SK-N-SH (cell line): ENCODE measurements around the gene CSNK2A3. TPM values are rescaled to one million over a fixed set of nuclear protein-coding genes. Genes with fewer than 3 reads are reported as not detected.

Experiments used
- CTCF ChIA-PET: fragments of 300-600, 350-600 bp; formaldehyde crosslinking; extraction: SDS; loops from one replicate; lab custom pipeline; 2021; lab: Yijun Ruan, JAX
- POLR2A ChIA-PET: fragments of 350-600 bp; sonication (Branson Sonifier 250); formaldehyde crosslinking; extraction: SDS; loops from one replicate; lab custom pipeline; 2020; ENCODE audit warnings: antibody characterized with exemption, inconsistent platforms; lab: Yijun Ruan, JAX
- DNase-seq: peaks from one replicate; pipeline ENCODE4 v3.0.0; 2012
- H2AFZ ChIP-seq: fragments of 200-600 bp; sonication (generic); 2 replicates; pipeline ENCODE4 v1.8.1; 2016; ENCODE audit warnings: antibody characterized with exemption, mild to moderate bottlenecking, low read depth
- H3F3A ChIP-seq: fragments of 200-600 bp; sonication (generic); replicated peaks from 2 replicates; pipeline ENCODE3; 2016; ENCODE audit warnings: antibody characterized with exemption, mild to moderate bottlenecking; ENCODE audit not compliant: insufficient read depth
- H3K27ac ChIP-seq, 2 experiments: fragments of 200-500 bp in 1 of 2; fragments of 200-600 bp in 1 of 2; sonication (Bioruptor generic) in 1 of 2; sonication (generic), shearing (Covaris generic) in 1 of 2; 2 replicates each; pipeline versions ENCODE4 v1.5.1 to v1.6.1; 2014 to 2016; ENCODE audit warnings: low read depth in 2 of 2, inconsistent platforms in 1 of 2, low read length in 1 of 2, mild to moderate bottlenecking in 1 of 2, mixed read lengths in 1 of 2
- H3K27me3 ChIP-seq: fragments of 200-600 bp; sonication (generic), shearing (Covaris generic); 2 replicates; pipeline ENCODE4 v1.6.1; 2016; ENCODE audit warnings: mixed run types; ENCODE audit not compliant: insufficient read depth
- H3K36me3 ChIP-seq, 2 experiments: fragments of 200-500 bp in 1 of 2; fragments of 200-600 bp in 1 of 2; sonication (Bioruptor generic) in 1 of 2; sonication (generic) in 1 of 2; replicated peaks in 1 of 2; 2 replicates each; pipeline versions ENCODE3 to v1.5.1; 2014 to 2016; ENCODE audit warnings: low read length in 1 of 2, mild to moderate bottlenecking in 1 of 2; ENCODE audit not compliant: insufficient read depth in 2 of 2, control insufficient read depth in 1 of 2
- H3K4me1 ChIP-seq, 2 experiments: fragments of 200-500 bp in 1 of 2; fragments of 200-600 bp in 1 of 2; sonication (Bioruptor generic) in 1 of 2; sonication (generic), shearing (Covaris generic) in 1 of 2; 2 replicates each; pipeline versions ENCODE4 v1.5.1 to v1.6.1; 2014 to 2016; ENCODE audit warnings: low read depth in 1 of 2, low read length in 1 of 2, mixed run types in 1 of 2; ENCODE audit not compliant: insufficient read depth in 2 of 2, control insufficient read depth in 1 of 2
- H3K4me2 ChIP-seq: fragments of 200-600 bp; sonication (generic), shearing (Covaris generic); 2 replicates; pipeline ENCODE4 v1.6.1; 2017; ENCODE audit warnings: mixed run types
- H3K4me3 ChIP-seq, 2 experiments: fragments of 200-500 bp in 1 of 2; fragments of 200-600 bp in 1 of 2; sonication (Bioruptor generic) in 1 of 2; sonication (generic), shearing (Covaris generic) in 1 of 2; 2 replicates each; pipeline versions ENCODE4 v1.5.1 to v1.8.1; 2014 to 2016; ENCODE audit warnings: low read depth in 2 of 2, inconsistent platforms in 1 of 2, low read length in 1 of 2, mild to moderate bottlenecking in 1 of 2, mixed read lengths in 1 of 2, moderate library complexity in 1 of 2
- H3K79me2 ChIP-seq: fragments of 200-600 bp; sonication (generic); 2 replicates; pipeline ENCODE4 v1.8.1; 2017; ENCODE audit warnings: mild to moderate bottlenecking; ENCODE audit not compliant: insufficient read depth
- H3K9ac ChIP-seq: fragments of 200-600 bp; sonication (generic); 2 replicates; pipeline ENCODE4 v1.6.1; 2017; ENCODE audit warnings: mixed run types
- H3K9me2 ChIP-seq: fragments of 200-600 bp; sonication (generic); 2 replicates; pipeline ENCODE4 v1.6.1; 2017; ENCODE audit warnings: mixed run types
- H3K9me3 ChIP-seq: fragments of 200-600 bp; sonication (generic); 2 replicates; pipeline ENCODE4 v1.6.1; 2017; ENCODE audit warnings: mixed run types, mild to moderate bottlenecking, moderate library complexity
- H4K20me1 ChIP-seq: fragments of 200-600 bp; sonication (generic); 2 replicates; pipeline ENCODE4 v1.6.1; 2017; ENCODE audit warnings: mild to moderate bottlenecking, mixed run types; ENCODE audit not compliant: insufficient read depth
- EZH2phosphoT487 ChIP-seq: fragments of 200-600 bp; sonication (generic); IDR thresholded peaks from 2 replicates; pipeline ENCODE4 v1.6.1; 2017; ENCODE audit warnings: low read depth, mixed run types, mild to moderate bottlenecking, antibody characterized with exemption, moderate library complexity, borderline replicate concordance
- FOSL2 ChIP-seq: IDR thresholded peaks from 2 replicates; pipeline ENCODE4 v1.4.0; 2012; ENCODE audit warnings: low read depth, mild to moderate bottlenecking, moderate library complexity, borderline replicate concordance
- FOXJ3 ChIP-seq: sonication (generic); formaldehyde crosslinking; IDR thresholded peaks from 2 replicates; pipeline ENCODE4 v1.5.1; 2020; ENCODE audit warnings: mild to moderate bottlenecking, missing genetic modification reagents
- FOXM1 ChIP-seq: IDR thresholded peaks from 2 replicates; pipeline ENCODE4 v1.4.0; 2012; ENCODE audit warnings: low read depth, mild to moderate bottlenecking
- GATA2 ChIP-seq: sonication (generic); formaldehyde crosslinking; IDR thresholded peaks from 2 replicates; pipeline ENCODE4 v1.5.0; 2020; ENCODE audit warnings: mild to moderate bottlenecking, missing genetic modification reagents
- MEF2A ChIP-seq: IDR thresholded peaks from 2 replicates; pipeline ENCODE4 v1.4.0; 2012; ENCODE audit warnings: low read depth, borderline replicate concordance
- MXI1 ChIP-seq: IDR thresholded peaks from 2 replicates; pipeline ENCODE4 v1.6.1; 2012; ENCODE audit warnings: mild to moderate bottlenecking, low read depth, low read length, improper control_type of control experiment
- POLR2AphosphoS5 ChIP-seq: IDR thresholded peaks from 2 replicates; pipeline ENCODE4 v1.6.1; 2012; ENCODE audit warnings: low read depth, low read length
- RAD21 ChIP-seq: IDR thresholded peaks from 2 replicates; pipeline ENCODE4 v1.6.1; 2012; ENCODE audit warnings: mild to moderate bottlenecking, low read length
- RXRA ChIP-seq: IDR thresholded peaks from 2 replicates; pipeline ENCODE4 v1.4.0; 2012; ENCODE audit warnings: low read depth, mild to moderate bottlenecking, borderline replicate concordance
- SMC3 ChIP-seq: IDR thresholded peaks from 2 replicates; pipeline ENCODE4 v1.6.1; 2012; ENCODE audit warnings: low read depth, low read length, improper control_type of control experiment
- TCF12 ChIP-seq: IDR thresholded peaks from 2 replicates; pipeline ENCODE4 v1.4.0; 2012
- TEAD4 ChIP-seq: IDR thresholded peaks from 2 replicates; pipeline ENCODE4 v1.4.0; 2012; ENCODE audit warnings: mild to moderate bottlenecking, borderline replicate concordance; ENCODE audit not compliant: insufficient read depth
- USF2 ChIP-seq: fragments of 150-350 bp; IDR thresholded peaks from 2 replicates; pipeline ENCODE4 v1.6.1; 2017; ENCODE audit warnings: antibody characterized with exemption, low read length, low read depth, borderline replicate concordance
- WGBS: methylation state at CpG from one replicate; pipeline ENCODE4 v1.1.6; 2017; ENCODE audit warnings: low lambda C conversion rate; 5-methylcytosine and 5-hydroxymethylcytosine counted together
- polyA plus RNA-seq, 3 experiments: library from polyadenylated mRNA; depleted of rRNA; stranded (reverse); fragments of >200 nt; gene quantifications; 2 replicates each; pipeline ENCODE4 v1.2.3, GENCODE V29; 2012
- TF ChIP-seq, protein P1 (sequence below): fragments of 200-600 bp; sonication (generic); IDR thresholded peaks from 2 replicates; pipeline ENCODE4 v1.6.1; 2017; ENCODE audit warnings: antibody characterized with exemption, mild to moderate bottlenecking, moderate library complexity
- TF ChIP-seq, protein P2 (sequence below): IDR thresholded peaks from 2 replicates; pipeline ENCODE4 v1.4.0; 2012; ENCODE audit warnings: low read depth, borderline replicate concordance
- TF ChIP-seq, protein P3 (sequence below): IDR thresholded peaks from 2 replicates; pipeline ENCODE4 v1.4.0; 2012; ENCODE audit warnings: low read depth
- TF ChIP-seq, protein P4 (sequence below): IDR thresholded peaks from 2 replicates; pipeline ENCODE4; 2012

CSNK2A3 gene
- polyA plus RNA-seq, 1 of the 3 experiments (the other 2 are of a cell fraction): 0.31 TPM

- Histone ChIP-seq H3K4me3 (no peak overlapping the region), H4K20me1 (no peaks in the 10 kb centered on the region), H3K4me1 (peaks cover 0 to 3% of the 10 kb centered on the region in 2 experiments; a peak in 1 of 4 replicates), H3K4me2 (no peak overlapping the region), H3K36me3 (no peaks in the 10 kb centered on the region), H3K9me2 (no peaks in the 10 kb centered on the region), H2AFZ (no peak overlapping the region), H3K79me2 (no peaks in the 10 kb centered on the region), H3K27ac (no peak overlapping the region), H3F3A (no peaks in the 10 kb centered on the region), H3K9ac (no peak overlapping the region), H3K9me3 (no peaks in the 10 kb centered on the region), H3K27me3 (no peaks in the 10 kb centered on the region)
- no peak for DNase-seq
- ChIA-PET POLR2A (no interaction called here), CTCF (interaction anchor here (0.9 to 1.2 kb wide), 2 partner anchors 8 to 395 kb away, joined by 3 read pairs; no protein-coding TSS in a partner anchor)
- 57% methylated on average over 11 of the region's 11 CpGs for WGBS
- TF ChIP-seq FOSL2 (no peak), EZH2phosphoT487 (no peak), RXRA (no peak), GATA2 (CRISPR knock-in tag) (no peak), FOXM1 (no peak), TCF12 (no peak), TEAD4 (no peak), FOXJ3 (CRISPR knock-in tag) (no peak), SMC3 (no peak), MEF2A (no peak), POLR2AphosphoS5 (no peak), MXI1 (no peak), USF2 (no peak), RAD21 (no peak)
- TF ChIP-seq, protein P1, sequence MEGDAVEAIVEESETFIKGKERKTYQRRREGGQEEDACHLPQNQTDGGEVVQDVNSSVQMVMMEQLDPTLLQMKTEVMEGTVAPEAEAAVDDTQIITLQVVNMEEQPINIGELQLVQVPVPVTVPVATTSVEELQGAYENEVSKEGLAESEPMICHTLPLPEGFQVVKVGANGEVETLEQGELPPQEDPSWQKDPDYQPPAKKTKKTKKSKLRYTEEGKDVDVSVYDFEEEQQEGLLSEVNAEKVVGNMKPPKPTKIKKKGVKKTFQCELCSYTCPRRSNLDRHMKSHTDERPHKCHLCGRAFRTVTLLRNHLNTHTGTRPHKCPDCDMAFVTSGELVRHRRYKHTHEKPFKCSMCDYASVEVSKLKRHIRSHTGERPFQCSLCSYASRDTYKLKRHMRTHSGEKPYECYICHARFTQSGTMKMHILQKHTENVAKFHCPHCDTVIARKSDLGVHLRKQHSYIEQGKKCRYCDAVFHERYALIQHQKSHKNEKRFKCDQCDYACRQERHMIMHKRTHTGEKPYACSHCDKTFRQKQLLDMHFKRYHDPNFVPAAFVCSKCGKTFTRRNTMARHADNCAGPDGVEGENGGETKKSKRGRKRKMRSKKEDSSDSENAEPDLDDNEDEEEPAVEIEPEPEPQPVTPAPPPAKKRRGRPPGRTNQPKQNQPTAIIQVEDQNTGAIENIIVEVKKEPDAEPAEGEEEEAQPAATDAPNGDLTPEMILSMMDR: no peak
- TF ChIP-seq, protein P2, sequence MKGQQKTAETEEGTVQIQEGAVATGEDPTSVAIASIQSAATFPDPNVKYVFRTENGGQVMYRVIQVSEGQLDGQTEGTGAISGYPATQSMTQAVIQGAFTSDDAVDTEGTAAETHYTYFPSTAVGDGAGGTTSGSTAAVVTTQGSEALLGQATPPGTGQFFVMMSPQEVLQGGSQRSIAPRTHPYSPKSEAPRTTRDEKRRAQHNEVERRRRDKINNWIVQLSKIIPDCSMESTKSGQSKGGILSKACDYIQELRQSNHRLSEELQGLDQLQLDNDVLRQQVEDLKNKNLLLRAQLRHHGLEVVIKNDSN: no peak
- TF ChIP-seq, protein P3, sequence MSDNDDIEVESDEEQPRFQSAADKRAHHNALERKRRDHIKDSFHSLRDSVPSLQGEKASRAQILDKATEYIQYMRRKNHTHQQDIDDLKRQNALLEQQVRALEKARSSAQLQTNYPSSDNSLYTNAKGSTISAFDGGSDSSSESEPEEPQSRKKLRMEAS: no peak
- TF ChIP-seq, protein P4, sequence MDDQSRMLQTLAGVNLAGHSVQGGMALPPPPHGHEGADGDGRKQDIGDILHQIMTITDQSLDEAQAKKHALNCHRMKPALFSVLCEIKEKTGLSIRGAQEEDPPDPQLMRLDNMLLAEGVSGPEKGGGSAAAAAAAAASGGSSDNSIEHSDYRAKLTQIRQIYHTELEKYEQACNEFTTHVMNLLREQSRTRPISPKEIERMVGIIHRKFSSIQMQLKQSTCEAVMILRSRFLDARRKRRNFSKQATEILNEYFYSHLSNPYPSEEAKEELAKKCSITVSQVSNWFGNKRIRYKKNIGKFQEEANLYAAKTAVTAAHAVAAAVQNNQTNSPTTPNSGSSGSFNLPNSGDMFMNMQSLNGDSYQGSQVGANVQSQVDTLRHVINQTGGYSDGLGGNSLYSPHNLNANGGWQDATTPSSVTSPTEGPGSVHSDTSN: no peak
Measured at GRCh38 chr11:11396301-11397035, 43.4 kb upstream of the CSNK2A3 start.
